ENCODE results near the gene PLA2G2C. TPM values are rescaled to one million over a fixed set of nuclear protein-coding genes. Genes with fewer than 3 reads are reported as not detected.
"Not testable (repeated sequence)": the region's sequence is repeated elsewhere in the genome, so short reads cannot be mapped to it uniquely, and the experiment has no call there.

The PLA2G2C gene
- total RNA-seq, 3 donors from 2014 or later (not counting 1 experiment from before 2014, with no cell fraction given) = not detected

DNA sequence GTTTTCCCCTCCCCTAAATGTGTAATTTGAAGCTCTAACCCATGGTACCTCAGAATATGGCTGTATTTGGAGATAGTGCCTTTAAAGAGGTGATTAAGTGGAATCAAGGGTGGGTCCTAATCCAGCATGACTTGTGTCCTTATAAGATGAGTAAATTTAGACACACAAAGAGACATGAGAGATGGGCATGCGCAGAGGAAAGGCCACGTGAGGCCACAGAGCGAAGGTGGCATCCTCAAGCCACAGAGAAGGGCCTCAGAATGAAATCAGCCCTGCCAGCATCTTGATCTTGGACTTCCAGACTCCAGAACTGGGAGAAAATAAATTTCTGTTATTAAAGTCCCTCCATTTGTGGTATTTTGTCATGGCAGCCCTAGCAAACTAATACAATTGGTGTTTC lies 50.1 kb downstream of the PLA2G2C start:
- Mint-ChIP-seq H3K4me3 (no peak overlapping the region), H3K27ac (no peak overlapping the region), H3K36me3 (no peaks in the 10 kb centered on the region), H3K9me3 (no peaks in the 10 kb centered on the region), H3K27me3 (ENCODE audit: low read depth in 2 of 2) (peaks cover 9 to 22% of the 10 kb centered on the region in 2 donors), H3K4me1 (no peaks in the 10 kb centered on the region)
- intact Hi-C loops (cut with micrococcal nuclease) = no loop called here
- no peak for DNase-seq
- no peak for ATAC-seq
- 94% methylated on average over 3 of the region's 3 CpGs for WGBS (ENCODE audit: insufficient coverage)
- Histone ChIP-seq H3K9me3 (ENCODE audit: control insufficient read depth, insufficient read depth, low read length) (no peaks in the 10 kb centered on the region), H3K36me3 (ENCODE audit: control insufficient read depth, insufficient read depth, low read length) (no peaks in the 10 kb centered on the region), H3K27me3 (ENCODE audit: control insufficient read depth, insufficient read depth, low read length) (peaks cover 2% of the 10 kb centered on the region), H3K4me1 (ENCODE audit: control insufficient read depth, insufficient read depth, low read length) (no peaks in the 10 kb centered on the region), H3K4me3 (ENCODE audit: low read length) (no peak overlapping the region), H3K27ac (ENCODE audit: low read length) (no peak overlapping the region)
- TF ChIP-seq, protein P1, sequence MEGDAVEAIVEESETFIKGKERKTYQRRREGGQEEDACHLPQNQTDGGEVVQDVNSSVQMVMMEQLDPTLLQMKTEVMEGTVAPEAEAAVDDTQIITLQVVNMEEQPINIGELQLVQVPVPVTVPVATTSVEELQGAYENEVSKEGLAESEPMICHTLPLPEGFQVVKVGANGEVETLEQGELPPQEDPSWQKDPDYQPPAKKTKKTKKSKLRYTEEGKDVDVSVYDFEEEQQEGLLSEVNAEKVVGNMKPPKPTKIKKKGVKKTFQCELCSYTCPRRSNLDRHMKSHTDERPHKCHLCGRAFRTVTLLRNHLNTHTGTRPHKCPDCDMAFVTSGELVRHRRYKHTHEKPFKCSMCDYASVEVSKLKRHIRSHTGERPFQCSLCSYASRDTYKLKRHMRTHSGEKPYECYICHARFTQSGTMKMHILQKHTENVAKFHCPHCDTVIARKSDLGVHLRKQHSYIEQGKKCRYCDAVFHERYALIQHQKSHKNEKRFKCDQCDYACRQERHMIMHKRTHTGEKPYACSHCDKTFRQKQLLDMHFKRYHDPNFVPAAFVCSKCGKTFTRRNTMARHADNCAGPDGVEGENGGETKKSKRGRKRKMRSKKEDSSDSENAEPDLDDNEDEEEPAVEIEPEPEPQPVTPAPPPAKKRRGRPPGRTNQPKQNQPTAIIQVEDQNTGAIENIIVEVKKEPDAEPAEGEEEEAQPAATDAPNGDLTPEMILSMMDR (IDR thresholded peaks at IDR 0.05) = no peak

DNA sequence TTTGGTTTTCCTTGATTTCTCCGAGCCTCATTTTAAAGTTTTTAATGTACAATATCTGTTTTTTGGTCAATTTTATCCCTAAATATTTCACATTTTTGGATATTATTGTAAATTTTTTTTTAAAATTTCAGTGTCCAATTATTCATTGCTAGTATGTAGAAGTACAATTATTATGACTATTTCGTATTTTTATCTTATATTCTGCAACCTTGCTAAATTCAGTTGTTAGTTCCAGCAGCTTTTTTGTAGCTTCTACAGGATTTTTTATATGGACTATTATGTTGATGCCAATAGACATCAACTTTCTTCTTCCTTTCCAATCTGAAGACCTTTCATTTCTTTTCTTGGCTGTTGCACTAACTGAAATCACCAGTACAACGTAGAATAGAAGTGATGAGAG lies 51.3 kb downstream of the PLA2G2C start:
- peaks cover 9 to 22% of the 10 kb centered on the region in 2 donors for H3K27me3 Mint-ChIP-seq (ENCODE audit: low read depth in 2 of 2)
- Histone ChIP-seq H3K9me3 (ENCODE audit: control insufficient read depth, insufficient read depth, low read length) (no peaks in the 10 kb centered on the region), H3K27me3 (ENCODE audit: control insufficient read depth, insufficient read depth, low read length) (peaks cover 2% of the 10 kb centered on the region), H3K4me1 (ENCODE audit: control insufficient read depth, insufficient read depth, low read length) (no peaks in the 10 kb centered on the region), H3K27ac (ENCODE audit: low read length) (no peak overlapping the region), H3K36me3 (ENCODE audit: control insufficient read depth, insufficient read depth, low read length) (no peaks in the 10 kb centered on the region), H3K4me3 (ENCODE audit: low read length) (no peak overlapping the region)
- H3K4me3 Mint-ChIP-seq = no peak overlapping the region
- TF ChIP-seq, protein P1 (IDR thresholded peaks at IDR 0.05) = no peak
- ATAC-seq = no peak
- no peaks in the 10 kb centered on the region for H3K36me3 Mint-ChIP-seq
- 93% methylated on average over 1 of the region's 3 CpGs for WGBS (ENCODE audit: insufficient coverage)
- H3K27ac Mint-ChIP-seq = no peak overlapping the region
- H3K4me1 Mint-ChIP-seq = no peaks in the 10 kb centered on the region
- intact Hi-C loops (cut with micrococcal nuclease) = no loop called here
- no peak for DNase-seq
- H3K9me3 Mint-ChIP-seq = no peaks in the 10 kb centered on the region

DNA sequence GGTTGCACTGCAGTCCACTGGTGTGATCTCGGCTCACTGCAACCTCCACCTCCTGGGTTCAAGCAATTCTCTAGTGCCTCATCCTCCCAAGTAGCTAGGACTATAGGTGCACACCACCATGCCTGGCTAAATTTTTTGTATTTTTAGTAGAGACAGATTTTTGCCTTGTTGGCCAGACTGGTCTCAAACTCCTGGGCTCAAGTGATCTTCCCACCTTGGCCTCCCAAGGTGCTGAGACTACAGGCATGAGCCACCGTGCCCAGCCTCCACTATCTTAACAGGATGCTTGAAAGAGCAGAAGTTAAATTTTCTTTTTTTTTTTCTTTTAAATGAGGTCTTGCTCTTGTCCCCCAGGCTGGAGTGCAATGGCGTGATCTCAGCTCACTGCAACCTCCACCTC lies 55.8 kb downstream of the PLA2G2C start:
- intact Hi-C loops (cut with micrococcal nuclease); H3K9me3 Mint-ChIP-seq; H3K27ac ChIP-seq (ENCODE audit: low read length); H3K36me3 Mint-ChIP-seq; DNase-seq; H3K4me3 ChIP-seq (ENCODE audit: low read length); H3K27me3 ChIP-seq (ENCODE audit: control insufficient read depth, insufficient read depth, low read length); H3K9me3 ChIP-seq (ENCODE audit: control insufficient read depth, insufficient read depth, low read length); H3K4me3 Mint-ChIP-seq; ATAC-seq; H3K36me3 ChIP-seq (ENCODE audit: control insufficient read depth, insufficient read depth, low read length); H3K4me1 ChIP-seq (ENCODE audit: control insufficient read depth, insufficient read depth, low read length); H3K27ac Mint-ChIP-seq; H3K4me1 Mint-ChIP-seq: not testable (repeated sequence)
- WGBS (ENCODE audit: insufficient coverage) = 100% methylated on average over 2 of the region's 3 CpGs
- H3K27me3 Mint-ChIP-seq (ENCODE audit: low read depth in 2 of 2) = peaks cover 7 to 16% of the 10 kb centered on the region in 2 donors

DNA sequence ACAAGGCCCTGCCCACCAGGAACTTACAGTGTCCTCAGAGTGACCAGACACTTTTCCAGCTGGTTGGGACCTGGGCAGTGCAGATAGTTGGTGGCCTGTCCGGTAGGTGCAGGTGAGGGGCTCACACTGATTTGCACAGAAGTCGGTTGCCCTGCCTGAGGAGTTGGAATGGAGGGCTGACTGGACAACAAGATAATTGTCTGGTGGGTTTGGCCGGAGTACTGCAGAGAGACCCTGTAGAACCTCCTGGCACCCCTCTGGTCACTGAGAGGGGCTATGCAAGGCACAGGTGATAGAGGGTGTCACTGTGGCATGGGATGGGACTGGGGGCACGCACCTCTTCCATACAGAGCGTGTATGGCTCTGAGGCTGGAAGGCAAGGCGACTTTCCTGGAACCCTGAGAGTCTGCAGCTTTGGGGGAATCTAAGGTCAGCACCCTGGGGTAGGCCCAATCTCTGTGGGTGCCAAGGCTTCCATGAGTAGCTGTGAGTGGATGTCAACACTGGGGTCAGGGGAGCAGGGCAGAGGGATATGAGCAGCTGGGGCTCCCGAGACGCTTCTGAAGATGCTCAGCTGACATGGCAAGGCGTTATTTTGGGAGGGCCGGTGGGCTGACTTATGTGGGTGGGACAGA lies 59.4 kb downstream of the PLA2G2C start:
- no peak overlapping the region for H3K27ac ChIP-seq (ENCODE audit: low read length)
- H3K36me3 ChIP-seq (ENCODE audit: control insufficient read depth, insufficient read depth, low read length) = no peaks in the 10 kb centered on the region
- H3K27me3 Mint-ChIP-seq (ENCODE audit: low read depth in 2 of 2) = peaks cover 7 to 9% of the 10 kb centered on the region in 2 donors
- H3K27me3 ChIP-seq (ENCODE audit: control insufficient read depth, insufficient read depth, low read length) = no peaks in the 10 kb centered on the region
- no peaks in the 10 kb centered on the region for H3K9me3 Mint-ChIP-seq
- H3K4me1 Mint-ChIP-seq = no peaks in the 10 kb centered on the region
- no peaks in the 10 kb centered on the region for H3K4me1 ChIP-seq (ENCODE audit: control insufficient read depth, insufficient read depth, low read length)
- no peaks in the 10 kb centered on the region for H3K9me3 ChIP-seq (ENCODE audit: control insufficient read depth, insufficient read depth, low read length)
- H3K36me3 Mint-ChIP-seq = no peaks in the 10 kb centered on the region
- DNase-seq (no peak), ATAC-seq (no peak)
- no peak overlapping the region for H3K4me3 ChIP-seq (ENCODE audit: low read length)
- H3K27ac Mint-ChIP-seq = no peak overlapping the region
- WGBS (ENCODE audit: insufficient coverage) = 91% methylated on average over 10 of the region's 10 CpGs
- no peak overlapping the region for H3K4me3 Mint-ChIP-seq
- TF ChIP-seq, protein P1 (IDR thresholded peaks at IDR 0.05) = no peak
- intact Hi-C loops (cut with micrococcal nuclease) = no loop called here

All from natural killer cell (primary cell).